Activated T-helper 17 cell treated with anti-CD3 and anti-CD28 coated beads, Interleukin-2, amount 50 U/mL, for 72 hours (primary cell): ENCODE results near the gene ERBB2. TPM values are rescaled to one million over a fixed set of nuclear protein-coding genes. Genes with fewer than 3 reads are reported as not detected.

Experiments used
- ATAC-seq: fragments of 150-1000 bp; cut with Tn5 transposase; replicated peaks from 2 replicates; pipeline ENCODE4 v1.10.0; 2021; ENCODE audit warnings: mild to moderate bottlenecking, moderate library complexity
- H3K27ac Mint-ChIP-seq: one replicate; pipeline ENCODE4 v1.8.0; 2022; ENCODE audit warnings: mixed read lengths
- H3K27me3 Mint-ChIP-seq: one replicate; pipeline ENCODE4 v1.8.0; 2022; ENCODE audit warnings: mixed read lengths
- H3K36me3 Mint-ChIP-seq: one replicate; pipeline ENCODE4 v1.8.0; 2022; ENCODE audit warnings: low read depth, mild to moderate bottlenecking, mixed read lengths
- H3K4me1 Mint-ChIP-seq: one replicate; pipeline ENCODE4 v1.8.0; 2022; ENCODE audit warnings: mixed read lengths
- H3K4me3 Mint-ChIP-seq: one replicate; pipeline ENCODE4 v1.8.0; 2022; ENCODE audit warnings: mild to moderate bottlenecking, mixed read lengths
- H3K9me3 Mint-ChIP-seq: one replicate; pipeline ENCODE4 v1.8.0; 2022; ENCODE audit warnings: mixed read lengths
- total RNA-seq, 2 donors: library from RNA; stranded (reverse); gene quantifications; one replicate each; pipeline ENCODE4 v1.2.3, GENCODE V29; 2022

The ERBB2 gene
- total RNA-seq, 2 donors from 2014 or later, result 3.4 to 5.9 TPM

- no peaks in the 10 kb centered on the region for H3K9me3 Mint-ChIP-seq
- H3K36me3 Mint-ChIP-seq, result peaks cover 98% of the 10 kb centered on the region
- H3K27me3 Mint-ChIP-seq, result no peaks in the 10 kb centered on the region
- peaks cover 67% of the 10 kb centered on the region for H3K4me1 Mint-ChIP-seq
- peak overlapping the region; percentile 95 for H3K4me3 Mint-ChIP-seq
- peak overlapping the region; percentile 95 for H3K27ac Mint-ChIP-seq
- no peak for ATAC-seq
Observed at GRCh38 chr17:39772987-39773934, 73.4 kb downstream of the ERBB2 start.

GRCh38 chr17:39774047-39774446 is 74.2 kb downstream of the ERBB2 start:
- Mint-ChIP-seq H3K36me3 (peaks cover 98% of the 10 kb centered on the region), H3K27ac (peak overlapping the region; percentile 95), H3K4me1 (peaks cover 60% of the 10 kb centered on the region), H3K27me3 (no peaks in the 10 kb centered on the region), H3K4me3 (peak overlapping the region; percentile 95), H3K9me3 (no peaks in the 10 kb centered on the region)
- ATAC-seq, result no peak

- H3K36me3 Mint-ChIP-seq, result peaks cover 95% of the 10 kb centered on the region
- H3K27me3 Mint-ChIP-seq, result no peaks in the 10 kb centered on the region
- H3K4me3 Mint-ChIP-seq, result peak overlapping the region; percentile 95
- peaks cover 58% of the 10 kb centered on the region for H3K4me1 Mint-ChIP-seq
- peak; percentile 34 for ATAC-seq
- peak overlapping the region; percentile 95 for H3K27ac Mint-ChIP-seq
- no peaks in the 10 kb centered on the region for H3K9me3 Mint-ChIP-seq
Observed at GRCh38 chr17:39775031-39775430, 75.2 kb downstream of the ERBB2 start.

- H3K27me3 Mint-ChIP-seq, result no peaks in the 10 kb centered on the region
- H3K4me1 Mint-ChIP-seq, result peaks cover 47% of the 10 kb centered on the region
- H3K36me3 Mint-ChIP-seq, result peaks cover 91% of the 10 kb centered on the region
- H3K4me3 Mint-ChIP-seq, result peak overlapping the region; percentile 95
- peak overlapping the region; percentile 95 for H3K27ac Mint-ChIP-seq
- H3K9me3 Mint-ChIP-seq, result no peaks in the 10 kb centered on the region
- peak; percentile 41 for ATAC-seq
Observed at GRCh38 chr17:39776252-39776651, 76.4 kb downstream of the ERBB2 start.

- H3K27me3 Mint-ChIP-seq, result no peaks in the 10 kb centered on the region
- ATAC-seq, result peak; percentile 80
- H3K4me1 Mint-ChIP-seq, result peaks cover 47% of the 10 kb centered on the region
- peaks cover 91% of the 10 kb centered on the region for H3K36me3 Mint-ChIP-seq
- H3K9me3 Mint-ChIP-seq, result no peaks in the 10 kb centered on the region
- peak overlapping the region; percentile 95 for H3K4me3 Mint-ChIP-seq
- peak overlapping the region; percentile 95 for H3K27ac Mint-ChIP-seq
Observed at GRCh38 chr17:39777534-39778365, 77.9 kb downstream of the ERBB2 start.

Other genes with a start within 250 kb of the ERBB2 start
- gene MED1, start 248.8 kb upstream of the ERBB2 start, total RNA-seq, result 10 to 100 TPM; 50.4 to 69.0 TPM
- gene CDK12, start 238.6 kb upstream of the ERBB2 start, total RNA-seq, result 10 to 100 TPM; 63.7 to 81.9 TPM
- gene NEUROD2, start 92.1 kb upstream of the ERBB2 start, total RNA-seq, result not detected
- not detected for gene PPP1R1B, start 73.1 kb upstream of the ERBB2 start, total RNA-seq
- 10 to 100 TPM; 59.8 to 76.0 TPM for gene STARD3, start 62.9 kb upstream of the ERBB2 start, total RNA-seq
- gene TCAP, start 34.7 kb upstream of the ERBB2 start, total RNA-seq, result 1 to 10 TPM; 2.0 to 2.5 TPM
- not detected for gene PNMT, start 31.6 kb upstream of the ERBB2 start, total RNA-seq
- gene PGAP3, start 12.0 kb upstream of the ERBB2 start, total RNA-seq, result 10 to 100 TPM in 1 of 2 donors, 1 to 10 TPM in 1; 5.9 to 14.8 TPM
- 10 to 100 TPM; 24.6 to 45.2 TPM for gene MIEN1, start 30.5 kb downstream of the ERBB2 start, total RNA-seq
- gene GRB7, start 37.9 kb downstream of the ERBB2 start, total RNA-seq, result under 1 TPM in 1 of 2 donors, not detected in 1; 0.40 TPM
- 100 to 1,000 TPM in 1 of 2 donors, 10 to 100 TPM in 1; 55.0 to 119 TPM for gene IKZF3, start 164.2 kb downstream of the ERBB2 start, total RNA-seq
- gene ZPBP2, start 168.1 kb downstream of the ERBB2 start, total RNA-seq, result under 1 TPM; 0.53 to 0.67 TPM
- gene GSDMB, start 218.6 kb downstream of the ERBB2 start, total RNA-seq, result 10 to 100 TPM; 28.9 to 37.6 TPM
- gene ORMDL3, start 227.5 kb downstream of the ERBB2 start, total RNA-seq, result 10 to 100 TPM; 66.8 to 70.3 TPM
- gene LRRC3C, start 227.7 kb downstream of the ERBB2 start, total RNA-seq, result not detected